Natural killer cell treated with Interleukin-12 subunit alpha and Interleukin-12 subunit beta and Interleukin-15 and Interleukin-18, amount 100 ng/mL, for 72 hours (primary cell): ENCODE data around the gene G6PD. TPM values are rescaled to one million over a fixed set of nuclear protein-coding genes. Genes with fewer than 3 reads are reported as not detected.

Source experiments
- ATAC-seq, 2 donors: fragments of 150-1000 bp; cut with Tn5 transposase in 1 of 2; sonication (Bioruptor Pico), chemical (Tn5 transposase) in 1 of 2; 2 replicates each; pipeline ENCODE4 v1.10.0; 2021
- DNase-seq: peaks from one replicate; pipeline ENCODE4 v3.0.0; 2022; ENCODE audit warnings: low spot score
- H3K27ac Mint-ChIP-seq, 2 donors: 1 replicate in 1 of 2; 2 replicates in 1 of 2; pipeline ENCODE4 v1.8.0; 2022; ENCODE audit warnings: mixed read lengths in 2 of 2, mild to moderate bottlenecking in 1 of 2, moderate library complexity in 1 of 2
- H3K27me3 Mint-ChIP-seq, 2 donors: 1 replicate in 1 of 2; 2 replicates in 1 of 2; pipeline ENCODE4 v1.8.0; 2022; ENCODE audit warnings: mixed read lengths in 2 of 2
- H3K36me3 Mint-ChIP-seq: one replicate; pipeline ENCODE4 v1.8.0; 2022; ENCODE audit warnings: mixed read lengths
- H3K4me1 Mint-ChIP-seq, 2 donors: 1 replicate in 1 of 2; 2 replicates in 1 of 2; pipeline ENCODE4 v1.8.0; 2022; ENCODE audit warnings: low read depth in 2 of 2, mixed read lengths in 2 of 2, mild to moderate bottlenecking in 1 of 2
- H3K4me3 Mint-ChIP-seq: one replicate; pipeline ENCODE4 v1.8.0; 2022; ENCODE audit warnings: mixed read lengths
- H3K9me3 Mint-ChIP-seq: 2 replicates; pipeline ENCODE4 v1.8.0; 2022; ENCODE audit warnings: mixed read lengths
- total RNA-seq, 2 donors: library from RNA; stranded (reverse); gene quantifications; one replicate each; pipeline ENCODE4 v1.2.3, GENCODE V29; 2022

G6PD gene
- total RNA-seq, 2 donors from 2014 or later, result 115 to 227 TPM

GRCh38 chrX:154495472-154495922, 51.1 kb downstream of the G6PD start:
- H3K4me1 Mint-ChIP-seq, result peaks cover 3 to 5% of the 10 kb centered on the region in 2 donors
- ATAC-seq (no peak), DNase-seq (no peak)
- no peaks in the 10 kb centered on the region for H3K9me3 Mint-ChIP-seq
- H3K36me3 Mint-ChIP-seq, result no peaks in the 10 kb centered on the region
- H3K27me3 Mint-ChIP-seq, result peaks cover 0 to 6% of the 10 kb centered on the region in 2 donors
- H3K4me3 Mint-ChIP-seq, result no peak overlapping the region
- H3K27ac Mint-ChIP-seq, result no peak overlapping the region

DNA sequence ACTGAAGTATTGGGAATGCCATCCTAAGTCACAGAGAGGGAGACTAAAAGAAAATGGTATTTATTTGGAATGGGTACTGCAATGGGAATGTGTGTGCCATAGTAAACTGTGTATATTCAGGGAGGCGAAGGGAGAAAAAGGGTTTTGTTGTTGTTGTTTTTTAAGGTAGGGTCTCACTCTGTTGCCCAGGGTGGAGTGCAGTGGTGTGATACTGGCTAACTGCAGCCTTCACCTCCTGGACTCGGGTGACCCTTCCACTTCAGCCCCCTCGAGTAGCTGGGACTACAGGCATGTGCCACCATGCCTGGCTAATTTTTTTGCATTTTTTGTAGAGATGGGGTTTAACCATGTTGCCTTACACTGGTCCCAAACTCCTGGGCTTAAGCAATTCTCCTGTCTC, 51.9 kb downstream of the G6PD start:
- Mint-ChIP-seq H3K36me3 (no peaks in the 10 kb centered on the region), H3K4me3 (no peak overlapping the region)

DNA sequence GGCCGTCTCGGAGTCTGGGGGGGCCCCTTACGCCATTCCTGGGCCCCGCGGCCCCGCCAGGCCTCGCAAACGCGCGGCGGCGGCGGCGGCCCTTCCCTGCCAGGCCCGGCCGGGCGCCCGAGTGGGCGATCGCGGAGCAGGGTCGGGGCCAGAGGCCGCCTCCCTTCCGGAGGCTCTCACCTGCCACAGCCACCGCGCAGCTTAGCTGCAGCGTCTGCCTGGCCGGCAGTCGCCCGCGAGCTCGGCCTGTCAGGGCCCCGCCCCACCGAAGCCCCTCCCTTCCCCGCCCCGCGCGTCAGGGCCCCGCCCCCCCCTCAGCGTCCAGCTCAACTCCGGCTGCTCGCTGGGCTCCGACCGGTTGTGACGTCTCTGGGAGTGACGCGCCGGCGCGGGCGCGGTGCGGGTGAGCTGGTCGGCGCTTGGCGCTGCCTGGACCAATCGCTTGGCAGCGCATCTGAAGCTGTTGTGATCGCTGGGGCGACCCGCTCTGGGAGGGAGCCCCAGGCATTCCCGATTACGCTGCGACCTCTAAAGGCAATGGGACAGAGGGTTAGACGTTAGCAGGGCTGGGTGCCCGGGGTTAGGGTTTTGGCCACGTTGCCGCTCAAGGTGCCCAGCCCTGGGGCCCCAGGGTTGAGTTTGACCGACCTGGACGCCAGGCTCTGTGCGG, 56.1 kb downstream of the G6PD start, which contains the start of gene SLC10A3:
SLC10A3 (minus strand) TSS at position 216 of the 670 bp plus-strand sequence. CDS start 1,689 bp downstream, outside the sequence.
- Mint-ChIP-seq H3K27me3 (peaks cover 0 to 4% of the 10 kb centered on the region in 2 donors), H3K4me1 (peaks cover 10 to 14% of the 10 kb centered on the region in 2 donors), H3K9me3 (no peaks in the 10 kb centered on the region), H3K4me3 (peak within 1 kb of the TSS; percentile 91), H3K27ac (peak within 1 kb of the TSS; percentile 81 to 85), H3K36me3 (no peaks in the 10 kb centered on the region)
- peak; percentile 93 for DNase-seq
- ATAC-seq, result peak; percentile 94

More for the DNA sequence above, 51.9 kb downstream of the G6PD start:
- Mint-ChIP-seq H3K27ac (no peak overlapping the region), H3K9me3 (no peaks in the 10 kb centered on the region), H3K4me1 (peaks cover 6% of the 10 kb centered on the region in 2 donors), H3K27me3 (peaks cover 0 to 6% of the 10 kb centered on the region in 2 donors)
- ATAC-seq (no peak), DNase-seq (no peak)

DNA sequence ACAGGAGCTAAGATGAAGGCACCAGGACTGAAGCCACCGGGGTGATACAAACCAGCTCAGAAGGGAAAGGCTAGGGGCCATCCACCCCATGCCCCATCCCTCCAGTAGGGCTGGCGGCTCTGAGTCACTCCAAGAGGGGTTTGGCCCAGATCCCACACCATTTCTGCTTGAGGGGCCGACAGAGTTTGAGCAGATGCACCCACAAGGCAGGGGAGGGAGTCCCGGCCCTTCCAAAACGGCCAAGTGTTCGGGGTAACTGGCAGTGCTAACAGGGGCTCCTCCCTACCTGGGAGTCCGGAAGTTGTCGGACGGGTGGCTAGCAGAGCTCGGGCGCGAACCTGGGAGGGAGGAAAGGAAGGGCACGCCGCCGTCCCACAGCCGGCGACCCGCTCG, 56.6 kb downstream of the G6PD start:
- ATAC-seq, result peak; percentile 29 to 43
- Mint-ChIP-seq H3K9me3 (no peaks in the 10 kb centered on the region), H3K27me3 (peaks cover 0 to 4% of the 10 kb centered on the region in 2 donors), H3K4me1 (peaks cover 10 to 14% of the 10 kb centered on the region in 2 donors), H3K36me3 (no peaks in the 10 kb centered on the region), H3K4me3 (peak overlapping the region; percentile 91), H3K27ac (peak overlapping the region; percentile 81 to 83)
- DNase-seq, result no peak

DNA sequence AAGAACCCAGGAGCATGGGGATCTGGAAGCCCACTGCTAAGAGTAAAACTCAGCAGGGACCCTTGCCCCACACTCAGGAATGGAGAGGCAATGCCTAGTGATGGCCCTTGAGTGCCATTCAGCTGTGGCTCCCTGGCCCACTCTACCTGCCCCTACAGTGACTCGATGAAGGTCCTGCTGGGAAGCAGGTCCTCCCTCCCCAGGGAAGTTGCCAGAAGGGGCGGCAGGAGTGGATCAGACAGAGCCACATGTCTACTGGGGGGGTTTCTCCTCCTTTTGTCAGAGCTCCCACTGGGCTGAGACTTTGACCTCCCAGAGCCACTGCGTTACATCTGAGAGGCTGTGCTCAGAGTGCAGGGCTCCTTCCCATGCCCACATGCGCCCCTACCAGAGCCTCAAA, 57.5 kb downstream of the G6PD start:
- ATAC-seq (no peak), DNase-seq (no peak)
- H3K27ac Mint-ChIP-seq, result peak overlapping the region in 1 of 2 donors; percentile 81
- peaks cover 0 to 4% of the 10 kb centered on the region in 2 donors for H3K27me3 Mint-ChIP-seq
- no peaks in the 10 kb centered on the region for H3K9me3 Mint-ChIP-seq
- peak overlapping the region; percentile 91 for H3K4me3 Mint-ChIP-seq
- no peaks in the 10 kb centered on the region for H3K36me3 Mint-ChIP-seq
- peaks cover 10 to 14% of the 10 kb centered on the region in 2 donors for H3K4me1 Mint-ChIP-seq

DNA sequence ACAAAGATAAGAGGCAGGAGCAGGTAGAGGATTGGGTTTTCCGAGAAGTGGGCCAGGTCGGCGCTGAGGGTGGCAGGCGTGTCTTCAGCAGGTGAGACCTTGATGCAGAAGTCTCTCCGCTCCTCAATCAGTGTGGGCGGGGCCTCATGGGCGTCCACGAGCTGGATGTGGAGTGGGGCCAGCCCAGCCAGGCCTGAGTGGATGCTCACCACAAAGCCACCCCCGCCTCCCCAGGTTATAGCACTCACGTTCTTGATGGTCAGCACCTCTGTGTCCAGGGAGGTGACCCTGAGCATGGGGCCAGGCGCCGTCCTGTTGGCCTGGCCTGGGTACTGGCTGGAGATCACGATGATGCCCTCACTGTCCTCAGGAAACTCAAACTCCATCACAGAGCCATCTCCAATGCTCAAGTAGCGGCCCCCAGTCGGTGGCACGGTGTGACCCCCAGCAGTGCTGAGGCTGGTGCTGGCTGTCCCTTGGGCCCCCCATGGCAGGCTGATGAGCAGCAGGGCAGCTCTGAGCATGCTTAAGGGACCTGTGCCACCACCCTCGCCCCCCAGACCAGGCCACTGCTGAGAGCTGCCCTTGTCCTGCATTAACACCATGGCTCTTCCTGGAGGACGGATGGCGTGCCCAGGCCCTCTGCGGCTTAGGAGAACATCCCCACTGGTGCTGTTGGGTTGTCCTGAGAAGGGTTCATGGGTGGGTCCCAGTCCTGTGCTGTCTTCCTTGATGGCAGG, 58.1 kb downstream of the G6PD start:
- Mint-ChIP-seq H3K36me3 (no peaks in the 10 kb centered on the region), H3K9me3 (no peaks in the 10 kb centered on the region), H3K4me3 (peak overlapping the region; percentile 63), H3K27ac (peak overlapping the region in 1 of 2 donors; percentile 40), H3K27me3 (peaks cover 0 to 4% of the 10 kb centered on the region in 2 donors), H3K4me1 (peaks cover 10 to 14% of the 10 kb centered on the region in 2 donors)
- ATAC-seq (no peak), DNase-seq (no peak)

DNA sequence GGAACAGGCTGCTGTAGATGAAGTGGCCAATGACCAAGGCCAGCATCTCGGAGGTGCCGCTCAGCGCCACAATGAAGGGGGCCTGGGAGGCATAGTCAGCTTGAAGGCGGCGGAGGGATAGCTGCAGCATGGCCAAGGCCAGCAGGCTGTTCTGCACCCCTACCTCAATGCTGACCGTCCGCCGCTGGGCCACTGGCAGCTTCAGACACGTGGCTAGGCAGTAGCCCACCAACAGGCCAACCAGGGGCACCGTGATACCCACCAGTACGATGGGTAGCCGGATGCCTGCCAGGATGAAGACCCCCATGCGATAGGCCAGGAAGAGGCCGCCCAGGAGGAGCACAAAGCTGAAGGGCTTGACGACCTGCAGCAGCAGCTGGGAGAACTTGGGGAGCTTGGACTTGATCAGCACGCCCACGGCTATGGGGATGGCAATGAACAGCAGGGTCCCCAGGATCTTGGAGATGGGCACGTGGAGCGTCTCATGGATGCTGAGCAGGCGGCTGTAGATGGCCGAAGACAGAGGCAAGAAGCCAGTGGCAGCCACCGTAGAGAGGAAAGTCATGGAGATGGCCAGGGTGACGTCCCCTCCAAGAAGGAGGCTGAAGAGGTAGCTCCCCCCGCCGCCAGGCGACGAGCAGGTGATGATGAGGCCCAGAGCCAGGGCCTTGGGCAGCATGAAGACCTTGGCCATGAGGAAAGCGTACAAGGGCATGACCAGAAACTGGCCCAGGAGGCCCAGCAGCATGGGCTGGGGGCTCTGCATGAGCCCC, 58.9 kb downstream of the G6PD start:
- Mint-ChIP-seq H3K4me3 (peak overlapping the region; percentile 63), H3K27ac (peak overlapping the region in 1 of 2 donors; percentile 40), H3K27me3 (peaks cover 0 to 3% of the 10 kb centered on the region in 2 donors), H3K4me1 (peaks cover 10 to 14% of the 10 kb centered on the region in 2 donors), H3K9me3 (no peaks in the 10 kb centered on the region), H3K36me3 (no peaks in the 10 kb centered on the region)
- DNase-seq (no peak), ATAC-seq (no peak)

DNA sequence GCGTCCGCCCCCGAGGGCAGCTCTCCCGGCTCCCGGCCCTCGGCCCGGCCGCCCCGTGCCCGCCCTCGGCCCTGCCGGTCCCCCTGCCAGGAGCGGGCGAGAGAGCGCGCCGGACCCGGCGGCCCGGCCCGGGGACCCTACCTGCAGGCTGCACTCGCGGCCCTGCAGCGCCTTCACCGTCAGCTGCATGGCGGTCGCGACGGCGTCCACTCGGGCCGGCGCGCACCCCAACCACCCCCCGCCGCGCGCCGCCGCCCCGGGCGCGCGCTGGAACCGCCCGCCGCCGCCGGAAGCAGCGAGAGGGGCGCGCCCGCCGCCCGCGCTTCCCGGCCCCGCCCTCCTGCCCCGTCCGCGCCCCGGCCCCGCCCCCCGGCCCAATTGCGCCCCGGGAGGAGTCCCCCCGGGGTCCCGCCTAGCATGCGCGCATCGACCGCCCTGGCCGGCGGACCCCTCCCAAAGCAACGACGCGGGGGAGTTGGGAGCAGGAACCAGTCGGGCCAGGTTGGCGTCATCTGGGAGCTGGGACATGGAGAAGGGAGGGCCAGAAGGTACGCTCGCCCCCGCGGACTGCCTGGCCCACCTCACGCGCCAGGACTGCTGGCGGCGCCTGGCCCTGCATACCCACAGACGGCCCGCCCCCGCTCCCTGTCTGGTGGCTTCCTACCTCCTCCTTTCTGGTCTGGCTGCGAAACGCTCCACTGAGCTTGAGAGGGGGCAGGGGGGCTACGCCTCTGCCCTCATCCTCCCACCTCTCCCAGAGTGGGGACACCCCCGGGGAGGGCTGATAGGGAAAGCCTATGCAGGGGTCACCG, 60.0 kb downstream of the G6PD start, which contains the start of gene UBL4A:
UBL4A (minus strand) TSS at position 220 of the 812 bp plus-strand sequence; CDS start at position 189, 31 bp downstream.
- Mint-ChIP-seq H3K36me3 (no peaks in the 10 kb centered on the region), H3K9me3 (no peaks in the 10 kb centered on the region), H3K4me3 (peak within 1 kb of the TSS; percentile 72), H3K4me1 (peaks cover 10 to 14% of the 10 kb centered on the region in 2 donors), H3K27ac (peak within 1 kb of the TSS in 1 of 2 donors; percentile 37), H3K27me3 (peaks cover 0 to 5% of the 10 kb centered on the region in 2 donors)
- ATAC-seq (peak; percentile 60 to 64), DNase-seq (peak; percentile 75)

GRCh38 chrX:154486052-154486395, 60.6 kb downstream of the G6PD start:
- ATAC-seq (peak in 1 of 2 donors; percentile 25), DNase-seq (no peak)
- Mint-ChIP-seq H3K36me3 (no peaks in the 10 kb centered on the region), H3K27ac (no peak overlapping the region), H3K4me3 (no peak overlapping the region), H3K9me3 (no peaks in the 10 kb centered on the region), H3K4me1 (peaks cover 7 to 10% of the 10 kb centered on the region in 2 donors), H3K27me3 (peaks cover 0 to 3% of the 10 kb centered on the region in 2 donors)

DNA sequence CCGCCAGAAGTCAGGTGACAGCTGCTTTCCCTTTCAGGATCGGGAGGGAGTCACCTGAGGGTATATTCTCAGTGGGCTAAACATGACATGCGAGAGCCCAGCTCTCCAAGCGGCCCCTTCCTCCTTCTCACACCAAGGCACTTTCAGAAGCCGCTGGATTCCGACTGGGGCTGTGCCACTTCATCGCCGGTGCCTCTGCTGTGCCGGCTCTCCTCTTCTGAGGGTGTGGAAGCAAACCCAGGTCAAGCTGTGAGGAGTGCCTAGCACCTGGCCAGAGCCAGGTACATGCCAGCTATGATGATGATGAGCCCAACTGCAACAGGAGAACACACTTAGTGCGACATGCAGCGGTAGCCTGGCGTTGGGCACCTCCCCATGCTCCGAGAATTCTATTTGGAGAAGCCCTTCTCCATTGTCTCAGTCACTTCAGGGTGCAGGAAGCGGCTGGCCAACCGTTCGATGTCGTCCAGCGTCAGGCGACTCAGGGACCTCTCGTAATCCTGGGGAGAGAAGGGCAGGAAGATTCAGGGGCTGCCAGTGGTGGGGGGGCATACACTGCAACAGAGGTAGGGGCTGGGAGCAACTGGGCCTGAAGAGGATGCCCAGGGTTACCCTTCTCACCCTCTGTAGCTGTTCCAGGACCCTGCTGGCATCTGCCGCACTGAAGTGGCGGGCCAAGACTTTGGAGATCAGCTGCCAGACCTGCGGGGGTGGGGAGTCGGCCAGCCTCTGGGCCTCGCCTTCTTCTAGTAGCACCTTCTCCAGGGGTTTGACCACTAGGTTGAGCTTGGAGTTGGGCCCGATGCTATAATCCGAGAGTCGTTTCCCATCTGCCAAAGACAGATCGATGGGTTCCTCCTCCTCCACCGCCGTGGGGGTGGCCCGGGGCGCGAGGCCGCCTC, 61.2 kb downstream of the G6PD start:
- Mint-ChIP-seq H3K27me3 (peaks cover 0 to 3% of the 10 kb centered on the region in 2 donors), H3K36me3 (no peaks in the 10 kb centered on the region), H3K9me3 (no peaks in the 10 kb centered on the region), H3K4me1 (peaks cover 7 to 10% of the 10 kb centered on the region in 2 donors), H3K4me3 (peak overlapping the region; percentile 30), H3K27ac (no peak overlapping the region)
- ATAC-seq (no peak), DNase-seq (no peak)

DNA sequence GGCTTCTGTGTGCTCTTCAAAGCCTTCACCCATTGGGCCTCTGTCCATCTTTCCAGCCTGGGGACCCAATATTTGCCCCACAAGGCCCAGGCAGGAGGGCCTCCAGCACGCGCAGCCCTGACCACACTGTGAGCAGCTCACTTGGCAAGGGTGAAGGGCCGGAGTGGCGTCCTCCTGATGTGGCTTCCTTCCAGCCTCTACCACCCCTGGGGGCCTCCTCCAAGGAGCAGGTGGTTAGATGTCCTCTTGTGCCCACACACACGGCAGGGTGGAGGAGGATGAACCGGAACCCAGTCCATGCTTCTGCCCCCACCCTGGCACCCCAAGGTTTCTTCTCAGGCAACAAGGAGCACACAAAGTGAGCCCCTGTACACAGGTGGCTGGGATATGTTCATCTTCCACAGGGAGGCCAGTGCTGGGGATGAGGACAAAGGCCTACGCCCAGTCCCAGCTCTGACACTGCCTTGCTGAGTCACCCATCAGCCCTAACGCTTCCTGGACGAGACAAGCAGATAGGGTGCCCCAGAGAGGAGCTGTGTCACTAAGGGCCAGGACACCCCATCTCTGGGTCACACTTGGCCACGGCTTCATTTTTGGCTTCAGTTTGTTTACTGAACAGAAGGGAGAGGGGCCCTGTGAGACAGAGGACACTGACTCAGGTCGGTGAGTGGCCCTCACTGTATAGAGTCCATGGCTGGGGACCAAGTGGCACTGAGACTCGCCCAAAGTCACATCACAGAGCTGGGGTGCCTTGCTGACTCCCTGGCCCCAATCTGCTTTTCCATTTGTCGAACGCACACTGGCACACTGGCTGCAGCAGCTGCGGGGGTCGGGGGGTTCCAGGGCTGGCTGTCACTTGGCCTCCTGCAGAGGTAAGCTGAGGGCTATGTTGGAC, 62.1 kb downstream of the G6PD start:
- Mint-ChIP-seq H3K36me3 (no peaks in the 10 kb centered on the region), H3K4me3 (peak overlapping the region; percentile 34), H3K27me3 (peaks cover 0 to 3% of the 10 kb centered on the region in 2 donors), H3K27ac (peak overlapping the region in 1 of 2 donors; percentile 33), H3K9me3 (no peaks in the 10 kb centered on the region), H3K4me1 (peaks cover 2 to 8% of the 10 kb centered on the region in 2 donors)
- ATAC-seq (no peak), DNase-seq (no peak)
